Measurements from ENCODE around the gene ANGPT4. TPM values are rescaled to one million over a fixed set of nuclear protein-coding genes. Genes with fewer than 3 reads are reported as not detected.
A peak's percentile ranks its signal among the peaks of the same experiment; 100 is the strongest.

Gene ANGPT4
- polyA plus RNA-seq, 6 donors from 2014 or later, result not detected

- H3K9me3 Mint-ChIP-seq, result peaks cover 7 to 21% (median 8%) of the 10 kb centered on the region in 7 donors
- peaks cover 3 to 10% of the 10 kb centered on the region in 2 donors for H3K36me3 Mint-ChIP-seq
- DNase-seq, result no peak
- no peak overlapping the region for H3K4me3 Mint-ChIP-seq
- H3K4me1 Mint-ChIP-seq, result no peaks in the 10 kb centered on the region
- H3K27ac Mint-ChIP-seq, result no peak overlapping the region
- ATAC-seq (ENCODE audit: low read depth in 2 of 2), result no peak
- H3K27me3 Mint-ChIP-seq, result peaks cover 18 to 40% (median 30%) of the 10 kb centered on the region in 3 donors
Observed at GRCh38 chr20:926670-927069, 10.5 kb upstream of the ANGPT4 start.

GRCh38 chr20:925516-925915 lies 9.4 kb upstream of the ANGPT4 start:
- DNase-seq, result no peak
- H3K9me3 Mint-ChIP-seq, result peaks cover 0 to 10% (median 2%) of the 10 kb centered on the region in 7 donors
- no peaks in the 10 kb centered on the region for H3K36me3 Mint-ChIP-seq
- no peak for ATAC-seq (ENCODE audit: low read depth in 2 of 2)
- H3K4me3 Mint-ChIP-seq, result no peak overlapping the region
- peaks cover 18 to 43% (median 32%) of the 10 kb centered on the region in 3 donors for H3K27me3 Mint-ChIP-seq
- no peaks in the 10 kb centered on the region for H3K4me1 Mint-ChIP-seq
- no peak overlapping the region for H3K27ac Mint-ChIP-seq

GRCh38 chr20:924639-925038 lies 8.5 kb upstream of the ANGPT4 start:
- no peak for ATAC-seq (ENCODE audit: low read depth in 2 of 2)

GRCh38 chr20:922781-923180 lies 6.6 kb upstream of the ANGPT4 start:
- Mint-ChIP-seq H3K4me1 (no peaks in the 10 kb centered on the region), H3K27me3 (peaks cover 19 to 34% (median 32%) of the 10 kb centered on the region in 3 donors), H3K36me3 (no peaks in the 10 kb centered on the region), H3K4me3 (no peak overlapping the region), H3K27ac (no peak overlapping the region), H3K9me3 (peaks cover 0 to 6% (median 0%) of the 10 kb centered on the region in 7 donors)
- no peak for ATAC-seq (ENCODE audit: low read depth in 2 of 2)
- no peak for DNase-seq

More at GRCh38 chr20:924639-925038, 8.5 kb upstream of the ANGPT4 start:
- Mint-ChIP-seq H3K4me3 (no peak overlapping the region), H3K36me3 (no peaks in the 10 kb centered on the region), H3K4me1 (no peaks in the 10 kb centered on the region), H3K9me3 (peaks cover 0 to 6% (median 0%) of the 10 kb centered on the region in 7 donors), H3K27me3 (peaks cover 19 to 43% (median 32%) of the 10 kb centered on the region in 3 donors), H3K27ac (no peak overlapping the region)
- DNase-seq, result no peak

GRCh38 chr20:921068-921467 lies 4.9 kb upstream of the ANGPT4 start:
- ATAC-seq (ENCODE audit: low read depth in 2 of 2) (no peak), DNase-seq (no peak)
- Mint-ChIP-seq H3K4me1 (peaks cover 0 to 2% (median 0%) of the 10 kb centered on the region in 3 donors), H3K27me3 (peaks cover 6 to 27% (median 16%) of the 10 kb centered on the region in 3 donors), H3K4me3 (no peak overlapping the region), H3K36me3 (no peaks in the 10 kb centered on the region), H3K9me3 (peaks cover 0 to 6% (median 0%) of the 10 kb centered on the region in 7 donors), H3K27ac (no peak overlapping the region)

- Mint-ChIP-seq H3K4me3 (no peak overlapping the region), H3K9me3 (peaks cover 0 to 6% (median 0%) of the 10 kb centered on the region in 7 donors), H3K36me3 (no peaks in the 10 kb centered on the region), H3K27ac (no peak overlapping the region), H3K27me3 (peaks cover 8 to 25% (median 11%) of the 10 kb centered on the region in 3 donors), H3K4me1 (peaks cover 0 to 2% (median 0%) of the 10 kb centered on the region in 3 donors)
- ATAC-seq (ENCODE audit: low read depth in 2 of 2) (no peak), DNase-seq (no peak)
Observed at GRCh38 chr20:920311-920710, 4.2 kb upstream of the ANGPT4 start.

GRCh38 chr20:919491-919916 lies 3.4 kb upstream of the ANGPT4 start:
- no peaks in the 10 kb centered on the region for H3K36me3 Mint-ChIP-seq
- DNase-seq (no peak), ATAC-seq (ENCODE audit: low read depth in 2 of 2) (no peak)
- peak overlapping the region in 2 of 6 donors; percentile 27 to 29 for H3K27ac Mint-ChIP-seq
- H3K9me3 Mint-ChIP-seq, result peaks cover 0 to 6% (median 0%) of the 10 kb centered on the region in 7 donors
- H3K4me1 Mint-ChIP-seq, result peaks cover 0 to 2% (median 0%) of the 10 kb centered on the region in 3 donors
- H3K27me3 Mint-ChIP-seq, result peaks cover 16 to 29% (median 16%) of the 10 kb centered on the region in 3 donors
- H3K4me3 Mint-ChIP-seq, result peak overlapping the region in 2 of 8 donors; percentile 47 to 83

- Mint-ChIP-seq H3K4me3 (no peak overlapping the region), H3K36me3 (no peaks in the 10 kb centered on the region), H3K9me3 (peaks cover 0 to 6% (median 0%) of the 10 kb centered on the region in 7 donors)
Observed at GRCh38 chr20:917416-917815, 1.3 kb upstream of the ANGPT4 start.

GRCh38 chr20:916825-917224 lies 691 bp upstream of the ANGPT4 start:
- Mint-ChIP-seq H3K4me3 (no peak overlapping the region), H3K27me3 (peaks cover 21 to 49% (median 40%) of the 10 kb centered on the region in 3 donors), H3K27ac (no peak overlapping the region), H3K4me1 (peaks cover 0 to 2% (median 0%) of the 10 kb centered on the region in 3 donors), H3K9me3 (peaks cover 0 to 6% (median 0%) of the 10 kb centered on the region in 7 donors), H3K36me3 (no peaks in the 10 kb centered on the region)
- no peak for DNase-seq
- ATAC-seq (ENCODE audit: low read depth in 2 of 2), result no peak

More at GRCh38 chr20:917416-917815, 1.3 kb upstream of the ANGPT4 start:
- peaks cover 21 to 49% (median 37%) of the 10 kb centered on the region in 3 donors for H3K27me3 Mint-ChIP-seq
- DNase-seq (no peak), ATAC-seq (ENCODE audit: low read depth in 2 of 2) (no peak)
- peaks cover 0 to 2% (median 0%) of the 10 kb centered on the region in 3 donors for H3K4me1 Mint-ChIP-seq
- H3K27ac Mint-ChIP-seq, result no peak overlapping the region

GRCh38 chr20:914727-915498 lies 1.2 kb downstream of the ANGPT4 start:
- H3K9me3 Mint-ChIP-seq, result no peaks in the 10 kb centered on the region
- H3K36me3 Mint-ChIP-seq, result no peaks in the 10 kb centered on the region
- no peak overlapping the region for H3K4me3 Mint-ChIP-seq
- H3K27me3 Mint-ChIP-seq, result peaks cover 21 to 52% (median 42%) of the 10 kb centered on the region in 3 donors
- H3K27ac Mint-ChIP-seq, result no peak overlapping the region
- ATAC-seq (ENCODE audit: low read depth in 2 of 2) (no peak), DNase-seq (no peak)
- H3K4me1 Mint-ChIP-seq, result peaks cover 0 to 2% (median 0%) of the 10 kb centered on the region in 3 donors

- H3K4me1 Mint-ChIP-seq, result peaks cover 0 to 2% (median 0%) of the 10 kb centered on the region in 3 donors
Observed at GRCh38 chr20:913306-913849, 2.8 kb downstream of the ANGPT4 start.

GRCh38 chr20:911882-912600 lies 4.1 kb downstream of the ANGPT4 start:
- Mint-ChIP-seq H3K27ac (peak overlapping the region in 1 of 6 donors; percentile 43), H3K36me3 (no peaks in the 10 kb centered on the region), H3K4me3 (peak overlapping the region in 1 of 8 donors; percentile 73), H3K27me3 (peaks cover 15 to 52% (median 42%) of the 10 kb centered on the region in 3 donors), H3K9me3 (no peaks in the 10 kb centered on the region), H3K4me1 (peaks cover 0 to 2% (median 0%) of the 10 kb centered on the region in 3 donors)
- DNase-seq, result no peak
- no peak for ATAC-seq (ENCODE audit: low read depth in 2 of 2)

More at GRCh38 chr20:913306-913849, 2.8 kb downstream of the ANGPT4 start:
- H3K27ac Mint-ChIP-seq, result no peak overlapping the region
- DNase-seq (no peak), ATAC-seq (ENCODE audit: low read depth in 2 of 2) (no peak)
- no peak overlapping the region for H3K4me3 Mint-ChIP-seq
- H3K9me3 Mint-ChIP-seq, result no peaks in the 10 kb centered on the region
- H3K36me3 Mint-ChIP-seq, result no peaks in the 10 kb centered on the region
- peaks cover 15 to 52% (median 42%) of the 10 kb centered on the region in 3 donors for H3K27me3 Mint-ChIP-seq

All from naive B cell (primary cell).